ENCODE results near the gene SPTSSA.
"Not testable (repeated sequence)": the region's sequence is repeated elsewhere in the genome, so short reads cannot be mapped to it uniquely, and the experiment has no call there.

SPTSSA gene

DNA sequence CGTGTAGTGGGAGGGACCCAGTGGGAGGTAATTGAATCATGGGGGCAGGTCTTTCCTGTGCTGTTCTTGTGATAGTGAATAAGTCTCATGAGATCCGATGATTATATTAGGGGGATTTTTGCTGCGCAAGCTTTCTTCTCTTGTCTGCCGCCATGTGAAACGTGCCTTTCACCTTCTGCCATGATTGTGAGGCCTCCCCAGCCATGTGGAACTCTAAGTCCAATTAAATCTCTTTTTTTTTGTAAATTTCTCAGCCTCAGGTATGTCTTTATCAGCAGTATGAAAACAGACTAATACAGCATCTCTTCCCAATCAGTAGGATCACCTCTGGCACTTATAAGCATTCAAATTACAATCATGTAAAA is 34.0 kb downstream of the SPTSSA start:
- in situ Hi-C loops (cut with MboI; ENCODE audit: low sequenced_read_pairs), result not testable (repeated sequence)

- in situ Hi-C loops (cut with MboI; ENCODE audit: low sequenced_read_pairs), result no loop called here
These were observed 35.4 kb downstream of the SPTSSA start for GRCh38 chr14:34426313-34427295.

DNA sequence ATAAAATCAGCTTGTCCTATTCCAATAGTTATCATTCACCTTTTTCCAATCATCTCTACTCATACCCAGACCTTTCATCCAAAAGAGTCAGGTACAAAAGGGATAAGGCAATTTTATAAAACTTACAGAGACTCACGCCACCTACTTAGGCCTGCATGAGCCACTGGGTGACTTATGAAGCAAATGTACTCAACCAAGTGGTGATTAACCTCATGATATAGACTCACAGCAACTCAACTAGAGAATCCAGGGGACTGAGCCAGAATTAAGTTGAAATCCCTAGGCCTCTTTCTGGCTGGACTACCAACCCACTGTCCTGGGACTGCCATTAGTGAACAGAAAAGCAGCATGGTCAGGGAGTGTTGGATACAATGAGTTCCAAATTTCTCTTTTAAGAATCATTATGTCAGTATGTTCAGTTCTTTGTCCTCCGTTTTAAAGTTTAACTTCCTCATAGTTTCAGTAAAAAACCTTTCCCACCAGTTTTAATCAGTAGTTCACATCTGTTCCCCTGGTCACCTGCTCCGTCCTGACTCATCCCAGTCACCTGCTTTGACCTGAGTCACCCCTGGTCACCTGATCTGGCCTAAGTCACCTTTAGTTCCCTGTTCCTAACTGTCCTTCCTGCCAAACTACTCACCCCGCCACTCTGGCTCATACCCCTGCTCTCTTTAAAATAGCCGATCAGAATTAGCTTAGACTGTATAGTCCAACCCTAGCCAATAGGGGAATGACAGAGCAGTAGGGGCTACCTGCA is 36.8 kb downstream of the SPTSSA start:
- in situ Hi-C loops (cut with MboI; ENCODE audit: low sequenced_read_pairs), result no loop called here

DNA sequence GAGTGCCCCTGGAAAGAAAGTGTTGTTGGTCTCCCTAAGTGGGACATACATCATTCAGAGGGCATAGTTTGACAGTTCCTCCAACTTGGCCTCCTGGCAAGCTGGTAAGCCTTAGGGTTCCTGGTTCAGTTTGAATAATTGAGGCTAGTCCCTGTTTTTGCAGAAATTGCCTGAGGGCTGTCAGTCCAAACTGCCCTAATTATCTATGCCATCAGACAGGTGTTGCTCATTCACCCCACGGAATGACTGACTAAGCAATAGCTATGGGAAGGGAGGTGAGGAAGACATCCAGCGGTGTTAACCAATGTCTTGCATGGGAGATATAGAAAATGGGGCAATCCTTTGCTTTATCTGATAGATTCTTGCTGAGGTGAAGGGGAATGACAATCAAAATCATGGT is 37.6 kb downstream of the SPTSSA start:
- in situ Hi-C loops (cut with MboI; ENCODE audit: low sequenced_read_pairs), result no loop called here

DNA sequence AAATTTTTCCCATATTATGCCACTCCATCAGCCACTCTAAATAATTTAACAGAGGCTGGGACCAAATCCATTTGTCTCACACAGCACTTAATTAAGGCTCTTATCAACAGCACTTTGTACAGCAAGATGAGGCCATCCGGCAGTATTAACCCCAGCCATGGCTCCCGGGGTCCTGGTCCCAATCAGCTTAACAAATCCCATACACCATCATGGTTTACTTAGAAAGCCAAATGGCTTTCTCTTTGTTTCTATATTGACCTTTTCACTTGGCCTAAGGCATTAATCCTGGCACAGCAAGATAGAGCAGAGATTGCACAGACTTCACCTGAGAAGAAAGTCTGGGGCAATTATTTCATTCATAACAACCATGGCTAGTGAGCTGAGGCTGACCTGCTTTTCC is 38.6 kb downstream of the SPTSSA start:
- in situ Hi-C loops (cut with MboI; ENCODE audit: low sequenced_read_pairs), result no loop called here

- in situ Hi-C loops (cut with MboI; ENCODE audit: low sequenced_read_pairs), result no loop called here
These were observed 41.4 kb downstream of the SPTSSA start for GRCh38 chr14:34420547-34421150.

GRCh38 chr14:34409721-34410120 is 52.3 kb downstream of the SPTSSA start:
- in situ Hi-C loops (cut with MboI; ENCODE audit: low sequenced_read_pairs), result no loop called here

DNA sequence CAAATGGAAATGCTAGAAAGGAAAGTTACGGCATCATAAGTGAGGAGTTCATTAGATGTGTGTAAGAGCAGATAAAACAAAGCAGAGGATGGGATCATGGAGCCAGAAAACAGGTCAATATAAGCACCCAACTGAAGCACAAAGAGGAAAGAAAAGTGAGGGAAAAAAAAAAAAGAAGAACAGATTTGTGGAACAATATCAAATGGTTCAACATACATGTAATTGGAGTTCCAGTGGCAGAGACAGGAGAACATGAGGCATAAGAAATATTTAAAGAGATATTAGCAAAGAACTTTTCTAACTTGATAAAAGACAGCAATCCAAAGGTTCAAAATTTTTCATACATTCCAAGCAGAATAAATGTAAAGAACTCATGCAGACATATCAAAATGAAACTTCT is 54.1 kb downstream of the SPTSSA start:
- in situ Hi-C loops (cut with MboI; ENCODE audit: low sequenced_read_pairs), result no loop called here

GRCh38 chr14:34404416-34404815 is 57.6 kb downstream of the SPTSSA start:
- in situ Hi-C loops (cut with MboI; ENCODE audit: low sequenced_read_pairs), result no loop called here

DNA sequence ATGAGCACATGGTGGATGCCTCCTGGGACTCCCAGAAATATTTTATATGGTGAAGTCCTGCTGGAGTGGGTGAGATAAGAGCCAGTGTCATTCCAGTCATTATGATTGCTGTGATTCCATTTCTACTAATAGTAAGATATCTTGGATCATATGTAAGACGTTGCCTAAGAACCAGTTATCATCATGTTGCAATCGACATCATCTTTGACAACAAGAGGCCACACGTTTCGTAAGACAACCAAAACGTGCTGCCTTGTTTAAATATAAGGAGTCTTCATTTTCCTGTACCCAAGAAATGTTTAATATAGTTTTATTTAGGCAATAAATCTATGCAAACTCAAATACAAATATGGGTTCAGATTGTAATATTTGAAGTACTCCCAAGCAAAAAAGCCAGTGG is 58.4 kb downstream of the SPTSSA start:
- in situ Hi-C loops (cut with MboI; ENCODE audit: low sequenced_read_pairs), result no loop called here

GRCh38 chr14:34398024-34398423 is 64.0 kb downstream of the SPTSSA start:
- in situ Hi-C loops (cut with MboI; ENCODE audit: low sequenced_read_pairs), result no loop called here

GRCh38 chr14:34387974-34388516 is 74.0 kb downstream of the SPTSSA start:
- in situ Hi-C loops (cut with MboI; ENCODE audit: low sequenced_read_pairs), result no loop called here

DNA sequence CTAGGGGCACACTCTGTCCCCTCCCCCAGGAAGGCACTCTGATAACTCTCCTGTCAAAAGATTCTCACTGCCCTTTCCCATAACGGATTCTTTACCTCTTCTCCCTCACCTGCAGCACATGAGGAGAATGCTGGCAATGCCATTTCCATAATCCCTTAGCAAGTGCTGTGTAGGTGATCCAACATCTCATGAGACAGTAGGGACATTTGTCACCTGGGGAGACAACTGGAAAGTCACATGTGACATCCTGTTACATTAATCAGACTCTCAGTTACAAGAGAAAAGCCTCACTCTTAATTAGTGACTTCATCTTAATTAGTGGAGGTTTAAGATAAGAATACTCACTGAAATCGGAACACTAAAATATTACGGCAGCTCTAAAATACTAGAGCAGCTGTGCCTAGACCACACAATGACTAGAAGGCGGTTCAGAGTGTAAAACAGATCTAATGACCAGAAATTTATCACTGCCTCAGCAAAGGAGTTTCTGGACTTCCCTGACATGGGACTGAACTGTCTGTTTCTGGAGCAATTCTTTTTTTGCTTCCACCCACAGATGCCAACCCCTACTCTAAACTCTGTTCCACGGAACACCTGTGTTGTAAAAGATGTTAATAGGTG is 75.1 kb downstream of the SPTSSA start:
- in situ Hi-C loops (cut with MboI; ENCODE audit: low sequenced_read_pairs), result no loop called here

GRCh38 chr14:34385881-34386280 is 76.2 kb downstream of the SPTSSA start:
- in situ Hi-C loops (cut with MboI; ENCODE audit: low sequenced_read_pairs), result not testable (repeated sequence)

DNA sequence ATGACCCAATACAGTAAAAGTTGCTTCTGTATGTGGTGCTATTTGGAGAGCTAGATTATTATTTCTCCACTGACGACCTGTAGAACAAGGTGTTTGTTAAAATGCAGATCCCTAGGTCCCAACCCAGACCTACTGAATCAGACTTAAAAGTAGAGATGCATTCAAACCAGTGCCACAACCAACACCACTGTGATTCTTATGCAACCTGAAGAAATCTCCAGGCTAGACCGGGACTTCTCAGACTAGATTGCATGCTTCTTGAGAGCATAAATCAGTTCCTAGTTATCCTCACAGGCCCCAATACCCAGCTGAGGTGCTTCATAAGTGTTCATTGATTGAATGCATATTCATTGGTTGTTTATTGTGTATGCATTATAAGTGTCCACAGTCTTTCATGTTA is 78.2 kb downstream of the SPTSSA start:
- in situ Hi-C loops (cut with MboI; ENCODE audit: low sequenced_read_pairs), result no loop called here
